ENCODE measurements around the gene USP25. TPM values are rescaled to one million over a fixed set of nuclear protein-coding genes. Genes with fewer than 3 reads are reported as not detected.

Gene USP25
- total RNA-seq, 1 experiment from 2014 or later: 26.1 TPM

- no TSS peak for BruUV-seq (replicated peaks)
- H3K4me1 ChIP-seq (ENCODE audit: control insufficient read depth, insufficient read depth, low read length): peaks cover 15% of the 10 kb centered on the region
- CTCF ChIA-PET: no interaction called here
- ATAC-seq (no peak), DNase-seq (ENCODE audit: low read depth, low spot score) (no peak)
- H3K27ac ChIP-seq (ENCODE audit: low read length): no peak overlapping the region
- no peaks in the 10 kb centered on the region for H3K36me3 ChIP-seq (ENCODE audit: control insufficient read depth, insufficient read depth, low read length)
- in situ Hi-C loops (cut with HindIII; ENCODE audit: low pct_unique_long_range_greater_than_20kb, low sequenced_read_pairs): no loop called here
- H3K9me3 ChIP-seq (ENCODE audit: control insufficient read depth, insufficient read depth, low read depth, low read length): no peaks in the 10 kb centered on the region
- no peaks in the 10 kb centered on the region for H3K27me3 ChIP-seq (ENCODE audit: control insufficient read depth, insufficient read depth, low read length)
- intact Hi-C loops (cut with micrococcal nuclease; ENCODE audit: unreplicated experiment): no loop called here
- H3K4me3 ChIP-seq (ENCODE audit: low read depth in 2 of 2, low read length in 2 of 2): no peak overlapping the region
- POLR2A ChIA-PET: no interaction called here
- TF ChIP-seq POLR2AphosphoS5 (IDR thresholded peaks at IDR 0.05; ENCODE audit: low read depth, low read length) (no peak), TCF7L2 (IDR thresholded peaks at IDR 0.05; ENCODE audit: low read depth, low read length) (no peak), SIN3A (IDR thresholded peaks at IDR 0.05; ENCODE audit: borderline replicate concordance, insufficient read depth, low read depth, low read length) (no peak), REST (IDR thresholded peaks at IDR 0.05; ENCODE audit: insufficient read depth in 1 of 2, low read depth in 2 of 2, low read length in 1 of 2) (no peak)
- TF ChIP-seq, protein P1, sequence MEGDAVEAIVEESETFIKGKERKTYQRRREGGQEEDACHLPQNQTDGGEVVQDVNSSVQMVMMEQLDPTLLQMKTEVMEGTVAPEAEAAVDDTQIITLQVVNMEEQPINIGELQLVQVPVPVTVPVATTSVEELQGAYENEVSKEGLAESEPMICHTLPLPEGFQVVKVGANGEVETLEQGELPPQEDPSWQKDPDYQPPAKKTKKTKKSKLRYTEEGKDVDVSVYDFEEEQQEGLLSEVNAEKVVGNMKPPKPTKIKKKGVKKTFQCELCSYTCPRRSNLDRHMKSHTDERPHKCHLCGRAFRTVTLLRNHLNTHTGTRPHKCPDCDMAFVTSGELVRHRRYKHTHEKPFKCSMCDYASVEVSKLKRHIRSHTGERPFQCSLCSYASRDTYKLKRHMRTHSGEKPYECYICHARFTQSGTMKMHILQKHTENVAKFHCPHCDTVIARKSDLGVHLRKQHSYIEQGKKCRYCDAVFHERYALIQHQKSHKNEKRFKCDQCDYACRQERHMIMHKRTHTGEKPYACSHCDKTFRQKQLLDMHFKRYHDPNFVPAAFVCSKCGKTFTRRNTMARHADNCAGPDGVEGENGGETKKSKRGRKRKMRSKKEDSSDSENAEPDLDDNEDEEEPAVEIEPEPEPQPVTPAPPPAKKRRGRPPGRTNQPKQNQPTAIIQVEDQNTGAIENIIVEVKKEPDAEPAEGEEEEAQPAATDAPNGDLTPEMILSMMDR (IDR thresholded peaks at IDR 0.05): no peak
Measured at GRCh38 chr21:15742052-15742670, 12.4 kb downstream of the USP25 start.

- no peak for ATAC-seq
- intact Hi-C loops (cut with micrococcal nuclease; ENCODE audit: unreplicated experiment) (no loop called here), in situ Hi-C loops (cut with HindIII; ENCODE audit: low pct_unique_long_range_greater_than_20kb, low sequenced_read_pairs) (no loop called here)
- Histone ChIP-seq H3K4me3 (ENCODE audit: low read depth in 2 of 2, low read length in 2 of 2) (no peak overlapping the region), H3K9me3 (ENCODE audit: control insufficient read depth, insufficient read depth, low read depth, low read length) (no peaks in the 10 kb centered on the region), H3K27me3 (ENCODE audit: control insufficient read depth, insufficient read depth, low read length) (no peaks in the 10 kb centered on the region), H3K4me1 (ENCODE audit: control insufficient read depth, insufficient read depth, low read length) (peaks cover 15% of the 10 kb centered on the region), H3K27ac (ENCODE audit: low read length) (no peak overlapping the region), H3K36me3 (ENCODE audit: control insufficient read depth, insufficient read depth, low read length) (no peaks in the 10 kb centered on the region)
- CTCF ChIA-PET: no interaction called here
- DNase-seq (ENCODE audit: low read depth, low spot score): no peak
- no peak for TF ChIP-seq TCF7L2 (IDR thresholded peaks at IDR 0.05; ENCODE audit: low read depth, low read length)
- TF ChIP-seq REST (IDR thresholded peaks at IDR 0.05; ENCODE audit: insufficient read depth in 1 of 2, low read depth in 2 of 2, low read length in 1 of 2): no peak
- TF ChIP-seq, protein P1 (IDR thresholded peaks at IDR 0.05): no peak
- no peak for TF ChIP-seq POLR2AphosphoS5 (IDR thresholded peaks at IDR 0.05; ENCODE audit: low read depth, low read length)
- no peak for TF ChIP-seq SIN3A (IDR thresholded peaks at IDR 0.05; ENCODE audit: borderline replicate concordance, insufficient read depth, low read depth, low read length)
- BruUV-seq (replicated peaks): no TSS peak
- POLR2A ChIA-PET: no interaction called here
Measured at GRCh38 chr21:15742694-15743093, 12.9 kb downstream of the USP25 start.

All from Panc1 (cell line).